ENCODE results near the gene AUP1.

DNA sequence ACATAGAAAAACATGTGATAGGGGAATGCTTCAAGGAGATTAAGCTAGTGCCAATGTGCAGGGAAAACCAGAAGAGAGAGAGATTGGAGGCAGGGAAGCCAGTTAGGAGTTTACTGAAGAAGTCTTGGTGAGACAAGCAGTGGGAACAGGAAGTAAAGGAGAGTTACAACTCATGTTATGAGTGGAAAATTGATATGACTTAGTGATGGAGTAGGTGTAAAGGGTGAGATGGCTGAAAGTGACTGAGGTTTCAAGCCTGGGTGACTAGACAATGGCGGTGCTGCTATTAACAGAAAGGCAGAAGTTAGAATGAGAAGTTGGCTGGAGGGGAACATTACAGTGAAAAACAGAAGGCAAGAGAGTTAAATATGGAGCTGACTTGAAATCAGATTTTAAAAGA, 41.6 kb upstream of the AUP1 start:
- TF ChIP-seq POLR2AphosphoS5 (IDR thresholded peaks at IDR 0.05) (no peak), RAD21 (conservative IDR thresholded peaks at IDR 0.05) (no peak), EP300 (conservative IDR thresholded peaks at IDR 0.05; ENCODE audit: poor library complexity, severe bottlenecking) (no peak), EZH2 (IDR thresholded peaks at IDR 0.05; ENCODE audit: borderline replicate concordance, insufficient read depth, low read length, poor library complexity, severe bottlenecking) (no peak), MXI1 (conservative IDR thresholded peaks at IDR 0.05; ENCODE audit: poor library complexity, severe bottlenecking) (no peak), SMC3 (conservative IDR thresholded peaks at IDR 0.05; ENCODE audit: poor library complexity) (no peak)
- TF ChIP-seq, protein P1, sequence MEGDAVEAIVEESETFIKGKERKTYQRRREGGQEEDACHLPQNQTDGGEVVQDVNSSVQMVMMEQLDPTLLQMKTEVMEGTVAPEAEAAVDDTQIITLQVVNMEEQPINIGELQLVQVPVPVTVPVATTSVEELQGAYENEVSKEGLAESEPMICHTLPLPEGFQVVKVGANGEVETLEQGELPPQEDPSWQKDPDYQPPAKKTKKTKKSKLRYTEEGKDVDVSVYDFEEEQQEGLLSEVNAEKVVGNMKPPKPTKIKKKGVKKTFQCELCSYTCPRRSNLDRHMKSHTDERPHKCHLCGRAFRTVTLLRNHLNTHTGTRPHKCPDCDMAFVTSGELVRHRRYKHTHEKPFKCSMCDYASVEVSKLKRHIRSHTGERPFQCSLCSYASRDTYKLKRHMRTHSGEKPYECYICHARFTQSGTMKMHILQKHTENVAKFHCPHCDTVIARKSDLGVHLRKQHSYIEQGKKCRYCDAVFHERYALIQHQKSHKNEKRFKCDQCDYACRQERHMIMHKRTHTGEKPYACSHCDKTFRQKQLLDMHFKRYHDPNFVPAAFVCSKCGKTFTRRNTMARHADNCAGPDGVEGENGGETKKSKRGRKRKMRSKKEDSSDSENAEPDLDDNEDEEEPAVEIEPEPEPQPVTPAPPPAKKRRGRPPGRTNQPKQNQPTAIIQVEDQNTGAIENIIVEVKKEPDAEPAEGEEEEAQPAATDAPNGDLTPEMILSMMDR (IDR thresholded peaks at IDR 0.05; ENCODE audit: poor library complexity, severe bottlenecking), result no peak
- TF ChIP-seq, protein P2, sequence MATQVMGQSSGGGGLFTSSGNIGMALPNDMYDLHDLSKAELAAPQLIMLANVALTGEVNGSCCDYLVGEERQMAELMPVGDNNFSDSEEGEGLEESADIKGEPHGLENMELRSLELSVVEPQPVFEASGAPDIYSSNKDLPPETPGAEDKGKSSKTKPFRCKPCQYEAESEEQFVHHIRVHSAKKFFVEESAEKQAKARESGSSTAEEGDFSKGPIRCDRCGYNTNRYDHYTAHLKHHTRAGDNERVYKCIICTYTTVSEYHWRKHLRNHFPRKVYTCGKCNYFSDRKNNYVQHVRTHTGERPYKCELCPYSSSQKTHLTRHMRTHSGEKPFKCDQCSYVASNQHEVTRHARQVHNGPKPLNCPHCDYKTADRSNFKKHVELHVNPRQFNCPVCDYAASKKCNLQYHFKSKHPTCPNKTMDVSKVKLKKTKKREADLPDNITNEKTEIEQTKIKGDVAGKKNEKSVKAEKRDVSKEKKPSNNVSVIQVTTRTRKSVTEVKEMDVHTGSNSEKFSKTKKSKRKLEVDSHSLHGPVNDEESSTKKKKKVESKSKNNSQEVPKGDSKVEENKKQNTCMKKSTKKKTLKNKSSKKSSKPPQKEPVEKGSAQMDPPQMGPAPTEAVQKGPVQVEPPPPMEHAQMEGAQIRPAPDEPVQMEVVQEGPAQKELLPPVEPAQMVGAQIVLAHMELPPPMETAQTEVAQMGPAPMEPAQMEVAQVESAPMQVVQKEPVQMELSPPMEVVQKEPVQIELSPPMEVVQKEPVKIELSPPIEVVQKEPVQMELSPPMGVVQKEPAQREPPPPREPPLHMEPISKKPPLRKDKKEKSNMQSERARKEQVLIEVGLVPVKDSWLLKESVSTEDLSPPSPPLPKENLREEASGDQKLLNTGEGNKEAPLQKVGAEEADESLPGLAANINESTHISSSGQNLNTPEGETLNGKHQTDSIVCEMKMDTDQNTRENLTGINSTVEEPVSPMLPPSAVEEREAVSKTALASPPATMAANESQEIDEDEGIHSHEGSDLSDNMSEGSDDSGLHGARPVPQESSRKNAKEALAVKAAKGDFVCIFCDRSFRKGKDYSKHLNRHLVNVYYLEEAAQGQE (IDR thresholded peaks at IDR 0.05; ENCODE audit: borderline replicate concordance), result no peak
